H9 (cell line): ENCODE measurements around the gene HAUS2. TPM values are rescaled to one million over a fixed set of nuclear protein-coding genes. Genes with fewer than 3 reads are reported as not detected.
A peak's percentile ranks its signal among the peaks of the same experiment; 100 is the strongest.
"Not testable (repeated sequence)": the region's sequence is repeated elsewhere in the genome, so short reads cannot be mapped to it uniquely, and the experiment has no call there.

Experiments used
- DNase-seq: peaks from one replicate; pipeline ENCODE4 v3.0.0-alpha.2; 2017
- H2AFZ ChIP-seq: one replicate; pipeline ENCODE4 v1.6.1; 2013; ENCODE audit warnings: mild to moderate bottlenecking, low read length, control low read depth, moderate library complexity
- H2AK5ac ChIP-seq: 2 replicates; pipeline ENCODE4 v1.6.1; 2013; ENCODE audit warnings: low read length, control low read depth, mixed read lengths; ENCODE audit not compliant: insufficient read length
- H2BK120ac ChIP-seq: one replicate; pipeline ENCODE4 v1.6.1; 2013; ENCODE audit warnings: low read depth, mild to moderate bottlenecking, low read length, control low read depth, inconsistent platforms; ENCODE audit not compliant: poor library complexity, severe bottlenecking
- H2BK12ac ChIP-seq: 2 replicates; pipeline ENCODE4 v1.6.1; 2013; ENCODE audit warnings: low read length, control low read depth, mixed read lengths, low read depth; ENCODE audit not compliant: insufficient read length
- H2BK15ac ChIP-seq: 2 replicates; pipeline ENCODE4 v1.6.1; 2013; ENCODE audit warnings: low read depth, low read length, control low read depth
- H2BK20ac ChIP-seq: one replicate; pipeline ENCODE4 v1.6.1; 2013; ENCODE audit warnings: low read depth, mild to moderate bottlenecking, low read length, control low read depth, inconsistent platforms; ENCODE audit not compliant: poor library complexity, severe bottlenecking
- H2BK5ac ChIP-seq: 2 replicates; pipeline ENCODE4 v1.6.1; 2013; ENCODE audit warnings: low read length, control low read depth, mixed read lengths; ENCODE audit not compliant: insufficient read length
- H3K14ac ChIP-seq: 2 replicates; pipeline ENCODE4 v1.6.1; 2013; ENCODE audit warnings: low read length, control low read depth; ENCODE audit not compliant: insufficient read depth
- H3K18ac ChIP-seq: 2 replicates; pipeline ENCODE4 v1.6.1; 2013; ENCODE audit warnings: low read depth, mild to moderate bottlenecking, mixed read lengths, low read length, control low read depth; ENCODE audit not compliant: insufficient read length
- H3K23ac ChIP-seq: 2 replicates; pipeline ENCODE4 v1.6.1; 2013; ENCODE audit warnings: low read length, control low read depth, mixed read lengths, low read depth; ENCODE audit not compliant: insufficient read length
- H3K23me2 ChIP-seq: 2 replicates; pipeline ENCODE4 v1.6.1; 2013; ENCODE audit warnings: low read depth, mild to moderate bottlenecking, mixed read lengths, low read length, control low read depth; ENCODE audit not compliant: insufficient read length, poor library complexity, severe bottlenecking
- H3K27ac ChIP-seq: 2 replicates; pipeline ENCODE4 v1.5.1; 2013; ENCODE audit warnings: low read length, control low read depth, mixed read lengths, low read depth; ENCODE audit not compliant: insufficient read length
- H3K27me3 ChIP-seq: 2 replicates; pipeline ENCODE4 v1.6.1; 2013; ENCODE audit warnings: low read length, control low read depth, inconsistent platforms; ENCODE audit not compliant: insufficient read depth
- H3K4ac ChIP-seq: 2 replicates; pipeline ENCODE4 v1.6.1; 2013; ENCODE audit warnings: low read depth, mild to moderate bottlenecking, control low read depth, inconsistent platforms, low read length, moderate library complexity
- H3K4me1 ChIP-seq: 2 replicates; pipeline ENCODE4 v1.6.1; 2013; ENCODE audit warnings: low read length, control low read depth, inconsistent platforms; ENCODE audit not compliant: insufficient read depth
- H3K4me2 ChIP-seq: 2 replicates; pipeline ENCODE4 v1.6.1; 2013; ENCODE audit warnings: low read length, control low read depth, mixed read lengths; ENCODE audit not compliant: insufficient read length, insufficient read depth
- H3K56ac ChIP-seq: 2 replicates; pipeline ENCODE4 v1.6.1; 2013; ENCODE audit warnings: low read depth, mild to moderate bottlenecking, mixed read lengths, low read length, control low read depth; ENCODE audit not compliant: insufficient read length
- H3K79me1 ChIP-seq: 2 replicates; pipeline ENCODE4 v1.6.1; 2013; ENCODE audit warnings: low read depth, mild to moderate bottlenecking, moderate library complexity, low read length, control low read depth, inconsistent platforms; ENCODE audit not compliant: insufficient read depth, poor library complexity, severe bottlenecking
- H3K79me2 ChIP-seq: 2 replicates; pipeline ENCODE4 v1.6.1; 2013; ENCODE audit warnings: low read length, control low read depth, inconsistent platforms; ENCODE audit not compliant: insufficient read depth
- H3K9ac ChIP-seq: 2 replicates; pipeline ENCODE4 v1.6.1; 2013; ENCODE audit warnings: low read length, control low read depth, mixed read lengths; ENCODE audit not compliant: insufficient read length; ENCODE audit errors: extremely low read depth
- H3K9me3 ChIP-seq: one replicate; pipeline ENCODE4 v1.6.1; 2013; ENCODE audit warnings: low read depth, low read length, inconsistent platforms; ENCODE audit not compliant: control insufficient read depth
- H3T11ph ChIP-seq: one replicate; pipeline ENCODE4 v1.6.1; 2013; ENCODE audit warnings: mild to moderate bottlenecking, low read length, control low read depth, inconsistent platforms
- H4K20me1 ChIP-seq: one replicate; pipeline ENCODE4 v1.6.1; 2013; ENCODE audit not compliant: control insufficient read depth, insufficient read length, insufficient read depth
- H4K5ac ChIP-seq: 2 replicates; pipeline ENCODE4 v1.6.1; 2013; ENCODE audit warnings: low read depth, mild to moderate bottlenecking, mixed read lengths, low read length, control low read depth; ENCODE audit not compliant: insufficient read length
- H4K8ac ChIP-seq: replicated peaks from 2 replicates; pipeline ENCODE4 v1.6.1; 2013; ENCODE audit warnings: low read length, control low read depth, mixed read lengths, low read depth; ENCODE audit not compliant: insufficient read length
- H4K91ac ChIP-seq: 2 replicates; pipeline ENCODE4 v1.6.1; 2013; ENCODE audit warnings: low read depth, mild to moderate bottlenecking, moderate library complexity, mixed read lengths, low read length, control low read depth; ENCODE audit not compliant: insufficient read length
- H3K27ac Mint-ChIP-seq, 3 experiments: 2 replicates in 2 of 3; 3 replicates in 1 of 3; pipeline ENCODE4 v1.8.0; 2020 to 2021; ENCODE audit warnings: mixed read lengths in 3 of 3, mild to moderate bottlenecking in 1 of 3, moderate library complexity in 1 of 3
- H3K27me3 Mint-ChIP-seq: 2 replicates; pipeline ENCODE4 v1.8.0; 2021; ENCODE audit warnings: low read depth, mild to moderate bottlenecking, moderate library complexity, mixed read lengths
- H3K36me3 Mint-ChIP-seq, 3 experiments: 2 replicates in 2 of 3; 3 replicates in 1 of 3; pipeline ENCODE4 v1.8.0; 2020 to 2021; ENCODE audit warnings: low read depth in 3 of 3, mixed read lengths in 3 of 3; ENCODE audit not compliant: insufficient read depth in 1 of 3
- H3K4me1 Mint-ChIP-seq, 2 experiments: 2 replicates each; pipeline ENCODE4 v1.8.0; 2020; ENCODE audit warnings: mixed read lengths in 2 of 2
- H3K4me3 Mint-ChIP-seq, 2 experiments: 2 replicates in 1 of 2; 3 replicates in 1 of 2; pipeline ENCODE4 v1.8.0; 2020 to 2021; ENCODE audit warnings: mild to moderate bottlenecking in 2 of 2, mixed read lengths in 2 of 2, moderate library complexity in 1 of 2
- H3K9me3 Mint-ChIP-seq, 2 experiments: 2 replicates in 1 of 2; 3 replicates in 1 of 2; pipeline ENCODE4 v1.8.0; 2020; ENCODE audit warnings: mild to moderate bottlenecking in 2 of 2, mixed read lengths in 2 of 2, moderate library complexity in 1 of 2
- CTCF ChIP-seq: fragments of 200-600 bp; sonication (generic); conservative IDR thresholded peaks from 3 replicates; pipeline ENCODE4 v1.8.0; 2021; ENCODE audit warnings: antibody characterized with exemption, mild to moderate bottlenecking
- WGBS: extraction: QIAGEN DNeasy Blood & Tissue Kit; methylation state at CpG from one replicate; pipeline ENCODE4 v1.1.7; 2013; ENCODE audit warnings: missing lambda C conversion rate, low lambda C conversion rate, mixed read lengths; ENCODE audit not compliant: insufficient read length; ENCODE audit errors: extremely low coverage; 5-methylcytosine and 5-hydroxymethylcytosine counted together
- total RNA-seq: library from RNA; stranded (reverse); gene quantifications from 2 replicates; pipeline ENCODE4 v1.2.1, GENCODE V29; 2021

Gene HAUS2
- total RNA-seq, 1 experiment from 2014 or later = 42.5 TPM

GRCh38 chr15:42553554-42553953 is 4.9 kb downstream of the HAUS2 start:
- no peak for TF ChIP-seq CTCF
- Histone ChIP-seq H3K27me3 (no peaks in the 10 kb centered on the region), H4K5ac (no peak overlapping the region), H3K56ac (no peak overlapping the region), H2BK12ac (no peak overlapping the region), H4K8ac (no peak overlapping the region), H2BK5ac (no peak overlapping the region), H3K9ac (no peak overlapping the region), H2BK120ac (no peak overlapping the region), H3K4me1 (no peaks in the 10 kb centered on the region), H3K4me2 (no peak overlapping the region), H3K27ac (no peak overlapping the region), H3K79me2 (peaks cover 5% of the 10 kb centered on the region; the same call in 1 of the 2 replicates), H3K9me3 (no peaks in the 10 kb centered on the region), H2BK20ac (no peak overlapping the region), H2AK5ac (no peak overlapping the region), H4K20me1 (no peaks in the 10 kb centered on the region), H3K14ac (no peak overlapping the region), H4K91ac (no peak overlapping the region), H3K23ac (no peak overlapping the region), H2AFZ (no peak overlapping the region), H2BK15ac (no peak overlapping the region), H3K18ac (no peak overlapping the region), H3T11ph (no peak overlapping the region), H3K4ac (no peak overlapping the region), H3K23me2 (no peaks in the 10 kb centered on the region), H3K79me1 (no peaks in the 10 kb centered on the region)
- Mint-ChIP-seq H3K27ac (peak overlapping the region in 1 of 3 experiments; percentile 12; a peak in 1 of 7 replicates), H3K9me3 (no peaks in the 10 kb centered on the region), H3K4me1 (peaks cover 6% of the 10 kb centered on the region in 2 experiments), H3K36me3 (peaks cover 0 to 13% (median 5%) of the 10 kb centered on the region in 3 experiments; a peak in 6 of 7 replicates), H3K27me3 (no peaks in the 10 kb centered on the region), H3K4me3 (no peak overlapping the region)
- WGBS = no CpG with 5 or more reads among the region's 1 CpG
- no peak for DNase-seq

- not testable (repeated sequence) for H3K27ac ChIP-seq, H4K5ac ChIP-seq, DNase-seq, H3K9me3 Mint-ChIP-seq, H3K4me1 ChIP-seq, H4K91ac ChIP-seq, H3K27ac Mint-ChIP-seq, H2AFZ ChIP-seq, H4K8ac ChIP-seq, H3K23ac ChIP-seq, H3K9me3 ChIP-seq, H2BK12ac ChIP-seq, H2BK120ac ChIP-seq, H3T11ph ChIP-seq, H3K4ac ChIP-seq, H4K20me1 ChIP-seq, H3K18ac ChIP-seq, H3K27me3 ChIP-seq, H3K23me2 ChIP-seq, H3K79me1 ChIP-seq, H2BK15ac ChIP-seq, H3K27me3 Mint-ChIP-seq, H3K4me3 Mint-ChIP-seq, H3K4me1 Mint-ChIP-seq, H3K56ac ChIP-seq, H3K14ac ChIP-seq, H3K4me2 ChIP-seq, H3K79me2 ChIP-seq, H2BK20ac ChIP-seq, H2BK5ac ChIP-seq, H3K9ac ChIP-seq, H2AK5ac ChIP-seq
- peaks cover 7 to 39% (median 29%) of the 10 kb centered on the region in 3 experiments for H3K36me3 Mint-ChIP-seq
- no CpG with 5 or more reads among the region's 12 CpGs for WGBS
These were observed 8.0 kb downstream of the HAUS2 start for GRCh38 chr15:42556550-42557207.
